HG03439 (cell line): Measurements from ENCODE around the gene TAF4.

Experiments
- ATAC-seq: cut with Tn5 transposase; IDR thresholded peaks from one replicate; pipeline ENCODE4 v1.9.1; 2021; ENCODE audit warnings: mild to moderate bottlenecking, moderate library complexity; ENCODE audit not compliant: unreplicated experiment

Gene TAF4

GRCh38 chr20:62045529-62046285 is 20.0 kb downstream of the TAF4 start:
- no peak for ATAC-seq

GRCh38 chr20:62045118-62045517 is 20.6 kb downstream of the TAF4 start:
- no peak for ATAC-seq

- ATAC-seq, result no peak
Measured at GRCh38 chr20:62044631-62045030, 21.1 kb downstream of the TAF4 start.

GRCh38 chr20:62043131-62043914 is 22.4 kb downstream of the TAF4 start:
- no peak for ATAC-seq

- no peak for ATAC-seq
Measured at GRCh38 chr20:62042025-62042820, 23.5 kb downstream of the TAF4 start.

- ATAC-seq, result no peak
Measured at GRCh38 chr20:62040933-62041332, 24.7 kb downstream of the TAF4 start.

GRCh38 chr20:62040381-62040922 is 25.2 kb downstream of the TAF4 start:
- ATAC-seq, result no peak

GRCh38 chr20:62039738-62040137 is 25.9 kb downstream of the TAF4 start:
- ATAC-seq, result no peak

- no peak for ATAC-seq
Measured at GRCh38 chr20:62032609-62033368, 32.9 kb downstream of the TAF4 start.

GRCh38 chr20:62031462-62032092 is 34.1 kb downstream of the TAF4 start:
- no peak for ATAC-seq

- no peak for ATAC-seq
Measured at GRCh38 chr20:62030834-62031434, 34.7 kb downstream of the TAF4 start.

GRCh38 chr20:62030357-62030756 is 35.3 kb downstream of the TAF4 start:
- no peak for ATAC-seq

- ATAC-seq, result no peak
Measured at GRCh38 chr20:62029949-62030348, 35.7 kb downstream of the TAF4 start.

GRCh38 chr20:62029296-62029695 is 36.4 kb downstream of the TAF4 start:
- ATAC-seq, result no peak

GRCh38 chr20:62028384-62028783 is 37.3 kb downstream of the TAF4 start:
- ATAC-seq, result no peak

- no peak for ATAC-seq
Measured at GRCh38 chr20:62027698-62028321, 37.9 kb downstream of the TAF4 start.

- ATAC-seq, result no peak
Measured at GRCh38 chr20:62027116-62027515, 38.6 kb downstream of the TAF4 start.

GRCh38 chr20:62026564-62026856 is 39.2 kb downstream of the TAF4 start:
- ATAC-seq, result no peak

GRCh38 chr20:62025832-62026563 is 39.7 kb downstream of the TAF4 start:
- ATAC-seq, result no peak
